ENCODE data around the gene EN2. TPM values are rescaled to one million over a fixed set of nuclear protein-coding genes. Genes with fewer than 3 reads are reported as not detected.

EN2 gene
- total RNA-seq, 2 donors from 2014 or later, result 0.45 TPM; not detected in 1

GRCh38 chr7:155455776-155456737 lies 1.9 kb upstream of the EN2 start:
- TF ChIP-seq CTCF (IDR thresholded peaks at IDR 0.05), result no peak

GRCh38 chr7:155456738-155457543 lies 988 bp upstream of the EN2 start:
- 2% methylated on average over 69 of the region's 69 CpGs for WGBS
- Histone ChIP-seq H3K27me3 (replicated peaks; ENCODE audit: insufficient read depth) (peaks cover 82% of the 10 kb centered on the region), H3K4me3 (peak overlapping the region; percentile 13 to 21), H3K9me3 (no peaks in the 10 kb centered on the region), H3K4me1 (replicated peaks) (peaks cover 8% of the 10 kb centered on the region), H3K36me3 (no peaks in the 10 kb centered on the region), H3K27ac (no peak overlapping the region)
- intact Hi-C loops (cut with DNase I), result no loop called here
- no peak for TF ChIP-seq CTCF (IDR thresholded peaks at IDR 0.05)
- no peak for TF ChIP-seq POLR2A (IDR thresholded peaks at IDR 0.05)
- peak; percentile 55 for TF ChIP-seq POLR2AphosphoS5 (IDR thresholded peaks at IDR 0.05)
- peak; percentile 19 for DNase-seq (ENCODE audit: low spot score)

More at GRCh38 chr7:155455776-155456737, 1.9 kb upstream of the EN2 start:
- no peak for DNase-seq (ENCODE audit: low spot score)
- Histone ChIP-seq H3K9me3 (no peaks in the 10 kb centered on the region), H3K4me1 (replicated peaks) (peaks cover 8% of the 10 kb centered on the region), H3K4me3 (peak overlapping the region in 1 of 2 donors; percentile 13), H3K27me3 (replicated peaks; ENCODE audit: insufficient read depth) (peaks cover 83% of the 10 kb centered on the region), H3K27ac (no peak overlapping the region), H3K36me3 (no peaks in the 10 kb centered on the region)
- intact Hi-C loops (cut with DNase I), result no loop called here
- WGBS, result 7% methylated on average over 27 of the region's 27 CpGs

DNA sequence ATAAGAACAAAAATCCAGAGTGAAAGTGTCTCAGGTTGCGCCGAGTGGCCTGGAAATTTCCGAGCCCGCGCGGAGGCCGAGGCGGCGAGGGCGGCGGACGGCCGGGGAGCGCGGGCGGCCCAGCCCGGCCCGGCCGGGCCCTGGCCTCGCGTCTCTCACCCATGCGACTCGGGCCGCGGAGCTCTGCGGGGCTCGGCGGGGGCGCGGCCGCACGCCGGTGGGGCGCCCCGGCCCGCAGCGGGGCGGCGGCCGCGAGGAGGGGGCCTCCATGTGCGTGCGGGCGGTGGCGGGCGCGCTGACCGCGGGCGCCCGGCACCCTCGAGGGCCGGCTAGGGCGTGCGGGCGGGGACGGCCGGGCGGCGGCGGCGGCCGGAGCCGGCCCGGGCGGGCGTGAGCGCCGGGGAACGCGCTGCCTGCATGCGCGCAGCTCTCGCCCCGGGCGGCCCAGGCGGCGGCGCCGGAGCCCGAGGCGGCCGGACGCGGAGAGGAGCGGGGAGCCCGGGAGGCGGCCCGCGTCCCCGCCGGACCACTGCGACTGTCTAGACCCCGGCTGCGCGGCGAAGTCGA lies 302 bp upstream of the EN2 start:
- TF ChIP-seq POLR2A (IDR thresholded peaks at IDR 0.05), result no peak
- no peak for TF ChIP-seq POLR2AphosphoS5 (IDR thresholded peaks at IDR 0.05)
- no peak for TF ChIP-seq CTCF (IDR thresholded peaks at IDR 0.05)
- Histone ChIP-seq H3K27me3 (replicated peaks; ENCODE audit: insufficient read depth) (peaks cover 78% of the 10 kb centered on the region), H3K9me3 (no peaks in the 10 kb centered on the region), H3K36me3 (no peaks in the 10 kb centered on the region), H3K4me3 (peak overlapping the region; percentile 13 to 21), H3K4me1 (replicated peaks) (peaks cover 8% of the 10 kb centered on the region), H3K27ac (no peak overlapping the region)
- WGBS, result 3% methylated on average over 32 of the region's 98 CpGs
- DNase-seq (ENCODE audit: low spot score), result no peak
- intact Hi-C loops (cut with DNase I), result no loop called here

GRCh38 chr7:155458878-155459699 lies 1.2 kb downstream of the EN2 start:
- H3K4me1 ChIP-seq (replicated peaks), result peaks cover 8% of the 10 kb centered on the region
- H3K9me3 ChIP-seq, result no peaks in the 10 kb centered on the region
- TF ChIP-seq CTCF (IDR thresholded peaks at IDR 0.05), result no peak
- no peak for TF ChIP-seq POLR2AphosphoS5 (IDR thresholded peaks at IDR 0.05)
- no peak for TF ChIP-seq POLR2A (IDR thresholded peaks at IDR 0.05)
- 4% methylated on average over 65 of the region's 68 CpGs for WGBS
- H3K36me3 ChIP-seq, result no peaks in the 10 kb centered on the region
- H3K27me3 ChIP-seq (replicated peaks; ENCODE audit: insufficient read depth), result peaks cover 74% of the 10 kb centered on the region
- intact Hi-C loops (cut with DNase I), result no loop called here
- H3K4me3 ChIP-seq, result peak overlapping the region in 1 of 2 donors; percentile 15
- DNase-seq (ENCODE audit: low spot score), result no peak
- H3K27ac ChIP-seq, result no peak overlapping the region

All from prostate gland (tissue), 2 donors.